Measurements from ENCODE around the gene TAS1R1.

GRCh38 chr1:6622396-6623152 is 67.5 kb downstream of the TAS1R1 start:
- TF ChIP-seq POLR2AphosphoS5 (IDR thresholded peaks at IDR 0.05; ENCODE audit: low read depth) (no peak), CTCF (conservative IDR thresholded peaks at IDR 0.05; ENCODE audit: low read depth in 2 of 2) (no peak)
